AG04450 (cell line): Measurements from ENCODE around the gene ARHGAP6. TPM values are rescaled to one million over a fixed set of nuclear protein-coding genes. Genes with fewer than 3 reads are reported as not detected.

Experiments
- CTCF ChIA-PET: fragments of 300-600, 350-600 bp; formaldehyde crosslinking; extraction: SDS; loops from one replicate; lab custom pipeline; 2022; ENCODE audit warnings: antibody characterized with exemption, inconsistent platforms; lab: Charles Lee
- POLR2A ChIA-PET: fragments of 350-600 bp; formaldehyde crosslinking; extraction: SDS; loops from one replicate; lab custom pipeline; 2021; ENCODE audit warnings: antibody characterized with exemption, inconsistent platforms; lab: Yijun Ruan, JAX
- DNase-seq: peaks from one replicate; pipeline ENCODE4 v3.0.0-alpha.2; 2011; ENCODE audit warnings: low read depth, low spot score
- H3K27ac ChIP-seq: one replicate; pipeline ENCODE4 v1.5.1; 2012; ENCODE audit warnings: low read depth, low read length, control low read depth
- H3K27me3 ChIP-seq: one replicate; pipeline ENCODE4 v1.6.0; 2012; ENCODE audit warnings: low read length; ENCODE audit not compliant: control insufficient read depth, insufficient read depth
- H3K4me3 ChIP-seq: 2 replicates; pipeline ENCODE4 v1.5.1; 2011; ENCODE audit warnings: mild to moderate bottlenecking, low read depth, low read length, control low read depth
- H3K9me3 ChIP-seq: 2 replicates; pipeline ENCODE4 v1.5.1; 2012; ENCODE audit warnings: low read length; ENCODE audit not compliant: control insufficient read depth, insufficient read depth
- polyA minus RNA-seq: library from RNA; depleted of rRNA, polyadenylated mRNA; stranded (reverse); fragments of >200 nt; gene quantifications from 2 replicates; pipeline ENCODE4 v1.2.3, GENCODE V29; 2011; rRNA and poly(A)+ RNA removed
- polyA plus RNA-seq: library from polyadenylated mRNA; depleted of rRNA; stranded (reverse); fragments of >200 nt; gene quantifications from 2 replicates; pipeline ENCODE4 v1.2.3, GENCODE V29; 2011; rRNA removed
- TF ChIP-seq, protein P1 (sequence below): IDR thresholded peaks from 2 replicates; pipeline ENCODE4 v1.5.1; 2011; ENCODE audit warnings: low read depth, low read length, control low read depth, inconsistent platforms

The ARHGAP6 gene, protein sequence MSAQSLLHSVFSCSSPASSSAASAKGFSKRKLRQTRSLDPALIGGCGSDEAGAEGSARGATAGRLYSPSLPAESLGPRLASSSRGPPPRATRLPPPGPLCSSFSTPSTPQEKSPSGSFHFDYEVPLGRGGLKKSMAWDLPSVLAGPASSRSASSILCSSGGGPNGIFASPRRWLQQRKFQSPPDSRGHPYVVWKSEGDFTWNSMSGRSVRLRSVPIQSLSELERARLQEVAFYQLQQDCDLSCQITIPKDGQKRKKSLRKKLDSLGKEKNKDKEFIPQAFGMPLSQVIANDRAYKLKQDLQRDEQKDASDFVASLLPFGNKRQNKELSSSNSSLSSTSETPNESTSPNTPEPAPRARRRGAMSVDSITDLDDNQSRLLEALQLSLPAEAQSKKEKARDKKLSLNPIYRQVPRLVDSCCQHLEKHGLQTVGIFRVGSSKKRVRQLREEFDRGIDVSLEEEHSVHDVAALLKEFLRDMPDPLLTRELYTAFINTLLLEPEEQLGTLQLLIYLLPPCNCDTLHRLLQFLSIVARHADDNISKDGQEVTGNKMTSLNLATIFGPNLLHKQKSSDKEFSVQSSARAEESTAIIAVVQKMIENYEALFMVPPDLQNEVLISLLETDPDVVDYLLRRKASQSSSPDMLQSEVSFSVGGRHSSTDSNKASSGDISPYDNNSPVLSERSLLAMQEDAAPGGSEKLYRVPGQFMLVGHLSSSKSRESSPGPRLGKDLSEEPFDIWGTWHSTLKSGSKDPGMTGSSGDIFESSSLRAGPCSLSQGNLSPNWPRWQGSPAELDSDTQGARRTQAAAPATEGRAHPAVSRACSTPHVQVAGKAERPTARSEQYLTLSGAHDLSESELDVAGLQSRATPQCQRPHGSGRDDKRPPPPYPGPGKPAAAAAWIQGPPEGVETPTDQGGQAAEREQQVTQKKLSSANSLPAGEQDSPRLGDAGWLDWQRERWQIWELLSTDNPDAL (N-terminal part only)
- polyA plus RNA-seq, result 3.7 and 4.0 TPM in 2 replicates
- polyA minus RNA-seq, result 6.5 and 8.5 TPM in 2 replicates

DNA sequence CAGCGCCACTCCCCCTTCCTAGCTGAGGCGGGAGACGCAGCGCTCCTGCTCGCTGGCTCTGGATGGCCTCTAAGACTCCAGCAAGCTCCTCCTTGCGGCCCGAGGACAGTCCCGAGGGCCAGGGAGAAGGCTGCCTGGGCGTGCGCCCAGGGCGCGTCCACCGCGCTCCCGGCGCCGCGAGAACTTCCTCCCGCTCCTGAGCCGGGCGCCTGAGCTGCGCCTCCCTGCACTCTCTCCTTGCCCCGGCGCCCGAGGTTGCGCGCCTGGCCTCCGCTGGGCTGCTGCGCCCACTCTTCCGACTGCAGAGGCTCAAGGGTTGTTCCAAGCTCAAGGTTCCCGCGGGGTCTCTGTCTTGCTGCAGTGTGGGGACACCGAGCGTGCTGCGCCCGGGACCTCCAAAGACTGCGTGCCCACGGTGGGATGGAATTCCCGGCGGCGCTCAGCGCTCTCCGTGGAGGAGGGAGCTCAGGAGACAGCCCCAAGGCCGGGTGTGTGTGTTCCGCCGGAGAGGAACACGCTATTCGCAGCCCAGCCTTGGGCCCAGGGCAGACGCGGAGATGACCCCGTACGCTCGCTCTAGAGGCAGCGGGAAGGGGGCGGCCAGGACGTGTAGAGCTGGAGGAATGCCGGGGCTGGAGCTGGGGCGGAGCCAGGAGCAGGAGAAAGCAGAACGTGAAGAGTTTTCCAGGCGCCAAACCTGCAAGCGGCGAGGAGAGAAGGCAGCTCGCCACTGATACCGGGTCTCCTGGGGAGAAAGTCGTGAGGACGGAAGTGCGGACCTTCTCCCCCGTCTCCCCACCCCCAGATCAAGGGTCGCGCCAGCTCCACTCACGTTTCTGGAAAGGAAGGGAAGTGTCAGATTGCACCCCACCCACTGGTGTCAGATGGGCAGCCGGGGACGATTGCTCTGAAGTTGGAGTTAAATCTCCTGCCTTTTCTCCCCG is at the start of gene ARHGAP6:
Gene ARHGAP6 (minus strand): TSS at position 753 of the 944 bp plus-strand sequence. CDS start 1,092 bp downstream, outside the sequence.
- POLR2A ChIA-PET, result interaction anchor here (0.6 kb wide), 1 partner anchor 168 kb away, joined by 4 read pairs; no protein-coding TSS in a partner anchor

DNA sequence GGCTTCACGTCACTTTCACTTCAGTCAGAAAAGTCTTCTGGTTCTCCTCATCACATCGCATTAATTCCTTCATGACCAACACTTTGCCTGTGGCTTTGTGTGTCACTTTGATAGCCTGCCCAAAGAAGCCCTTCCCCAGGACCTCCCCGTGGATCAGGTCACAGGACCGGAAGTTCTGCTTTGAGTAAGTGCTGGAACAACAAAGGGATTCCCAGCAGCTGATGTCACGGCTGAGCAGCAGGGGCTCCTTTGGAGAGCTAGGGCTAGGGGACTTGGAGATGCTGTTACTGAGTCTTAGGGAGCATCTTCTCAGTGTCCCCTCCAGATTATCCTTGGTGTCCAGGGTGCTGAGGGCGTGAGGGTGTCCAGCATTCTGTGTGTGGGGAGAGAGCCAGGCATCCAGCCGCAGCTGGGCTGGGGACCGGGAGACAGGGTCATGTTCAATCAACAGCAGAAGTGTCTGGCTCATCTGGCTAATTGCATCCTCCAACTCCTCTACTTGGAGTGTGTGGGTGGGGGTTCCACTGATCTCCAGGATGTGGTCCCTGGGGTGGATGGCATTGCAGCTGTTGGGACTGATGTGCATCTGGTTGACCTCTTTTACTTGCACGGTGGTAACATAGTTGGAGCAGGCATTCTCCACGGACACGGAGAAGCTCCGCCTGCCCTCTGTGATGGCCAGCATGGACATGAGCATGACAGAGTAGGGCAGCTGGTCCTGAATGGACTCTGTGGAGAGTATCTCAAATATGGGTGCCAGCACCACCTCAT is 39.2 kb upstream of the ARHGAP6 start:
- TF ChIP-seq, protein P1, sequence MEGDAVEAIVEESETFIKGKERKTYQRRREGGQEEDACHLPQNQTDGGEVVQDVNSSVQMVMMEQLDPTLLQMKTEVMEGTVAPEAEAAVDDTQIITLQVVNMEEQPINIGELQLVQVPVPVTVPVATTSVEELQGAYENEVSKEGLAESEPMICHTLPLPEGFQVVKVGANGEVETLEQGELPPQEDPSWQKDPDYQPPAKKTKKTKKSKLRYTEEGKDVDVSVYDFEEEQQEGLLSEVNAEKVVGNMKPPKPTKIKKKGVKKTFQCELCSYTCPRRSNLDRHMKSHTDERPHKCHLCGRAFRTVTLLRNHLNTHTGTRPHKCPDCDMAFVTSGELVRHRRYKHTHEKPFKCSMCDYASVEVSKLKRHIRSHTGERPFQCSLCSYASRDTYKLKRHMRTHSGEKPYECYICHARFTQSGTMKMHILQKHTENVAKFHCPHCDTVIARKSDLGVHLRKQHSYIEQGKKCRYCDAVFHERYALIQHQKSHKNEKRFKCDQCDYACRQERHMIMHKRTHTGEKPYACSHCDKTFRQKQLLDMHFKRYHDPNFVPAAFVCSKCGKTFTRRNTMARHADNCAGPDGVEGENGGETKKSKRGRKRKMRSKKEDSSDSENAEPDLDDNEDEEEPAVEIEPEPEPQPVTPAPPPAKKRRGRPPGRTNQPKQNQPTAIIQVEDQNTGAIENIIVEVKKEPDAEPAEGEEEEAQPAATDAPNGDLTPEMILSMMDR, result no peak
- Histone ChIP-seq H3K27ac (no peak overlapping the region), H3K27me3 (no peaks in the 10 kb centered on the region), H3K4me3 (no peak overlapping the region), H3K9me3 (no peaks in the 10 kb centered on the region)
- no peak for DNase-seq
- ChIA-PET POLR2A (no interaction called here), CTCF (no interaction called here)

More for the DNA sequence above, at the start of gene ARHGAP6:
- no peak for DNase-seq
- Histone ChIP-seq H3K4me3 (peak within 1 kb of the TSS; percentile 52), H3K27ac (no peak within 1 kb of the TSS), H3K27me3 (peaks cover 32% of the 10 kb centered on the region), H3K9me3 (no peaks in the 10 kb centered on the region; the same call in 1 of the 2 replicates)
- TF ChIP-seq, protein P1, result no peak
- CTCF ChIA-PET, result no interaction called here

- H3K27me3 ChIP-seq, result no peaks in the 10 kb centered on the region
- TF ChIP-seq, protein P1, result no peak
- H3K4me3 ChIP-seq, result no peak overlapping the region
- DNase-seq, result no peak
- ChIA-PET POLR2A (no interaction called here), CTCF (no interaction called here)
- H3K27ac ChIP-seq, result no peak overlapping the region
- H3K9me3 ChIP-seq, result no peaks in the 10 kb centered on the region
Observed at GRCh38 chrX:11703855-11704254, 38.1 kb upstream of the ARHGAP6 start.

- Histone ChIP-seq H3K4me3 (no peak overlapping the region), H3K27ac (no peak overlapping the region), H3K27me3 (peaks cover 2% of the 10 kb centered on the region), H3K9me3 (no peaks in the 10 kb centered on the region)
- ChIA-PET CTCF (no interaction called here), POLR2A (no interaction called here)
- no peak for DNase-seq
- TF ChIP-seq, protein P1, result no peak
Observed at GRCh38 chrX:11702965-11703631, 37.4 kb upstream of the ARHGAP6 start.
